GM12878 (cell line): ENCODE data around the gene STK33. TPM values are rescaled to one million over a fixed set of nuclear protein-coding genes. Genes with fewer than 3 reads are reported as not detected.

Experiments used
- ATAC-seq: fragments of 200-7000 bp; cut with Tn5 transposase; 3 replicates; pipeline ENCODE4 v1.9.1; 2020; ENCODE audit warnings: mild to moderate bottlenecking, moderate library complexity
- BruUV-seq: library from RNA; stranded (reverse); fragments of 400-500 nt; replicated peaks from 2 replicates; lab custom pipeline; 2021; lab: Mats Ljungman, UMichigan
- CTCF ChIA-PET: fragments of 300-600 bp; sonication (Branson Sonifier 250); formaldehyde crosslinking; extraction: SDS; loops from one replicate; lab custom pipeline; 2021; ENCODE audit warnings: inconsistent platforms; lab: Yijun Ruan, JAX
- POLR2A ChIA-PET: fragments of 350-600 bp; formaldehyde crosslinking; extraction: SDS; loops from one replicate; lab custom pipeline; 2021; ENCODE audit warnings: inconsistent platforms; lab: Charles Lee
- RAD21 ChIA-PET: fragments of 300-600 bp; sonication (Branson Sonifier 250); formaldehyde crosslinking; loops from one replicate; lab custom pipeline; 2023; ENCODE audit warnings: antibody characterized with exemption; ENCODE audit not compliant: unreplicated experiment; lab: Charles Lee
- SMC1A ChIA-PET: fragments of 300-600 bp; sonication (Branson Sonifier 250); formaldehyde crosslinking; loops from one replicate; lab custom pipeline; 2023; ENCODE audit not compliant: unreplicated experiment, uncharacterized antibody; lab: Charles Lee
- DNase-seq: peaks from one replicate; pipeline ENCODE4 v3.0.0-alpha.2; 2011; ENCODE audit warnings: low read depth, low spot score
- FAIRE-seq: peaks from 3 replicates; lab custom pipeline; 2011; peaks lifted over from hg19 to GRCh38; lab: Jason Lieb, UNC
- H2AFZ ChIP-seq: 2 replicates; pipeline ENCODE4 v1.6.0; 2011; ENCODE audit warnings: low read depth, low read length, control low read depth; ENCODE audit not compliant: control insufficient read depth
- H3K27ac ChIP-seq: 2 replicates; pipeline ENCODE4 v1.5.1; 2011; ENCODE audit warnings: control low read depth; ENCODE audit not compliant: control insufficient read depth, insufficient read depth
- H3K27me3 ChIP-seq, 2 experiments: replicated peaks in 1 of 2; 2 replicates each; pipeline versions ENCODE4 v1.6.0 to v1.6.1; 2011; ENCODE audit warnings: low read length in 1 of 2; ENCODE audit not compliant: control insufficient read depth in 2 of 2, insufficient read depth in 2 of 2
- H3K36me3 ChIP-seq, 2 experiments: 2 replicates each; pipeline ENCODE4 v1.5.1; 2011; ENCODE audit warnings: low read length in 1 of 2; ENCODE audit not compliant: control insufficient read depth in 2 of 2, insufficient read depth in 2 of 2
- H3K4me1 ChIP-seq: 2 replicates; pipeline ENCODE4 v1.6.1; 2011; ENCODE audit warnings: mild to moderate bottlenecking, low read length, moderate library complexity, mixed read lengths; ENCODE audit not compliant: control insufficient read depth, insufficient read depth
- H3K4me2 ChIP-seq: 2 replicates; pipeline ENCODE4 v1.6.0; 2011; ENCODE audit warnings: control low read depth; ENCODE audit not compliant: control insufficient read depth, insufficient read depth
- H3K4me3 ChIP-seq: fragments of 200-600 bp; sonication (generic); 2 replicates; pipeline ENCODE4 v1.5.1; 2016
- H3K79me2 ChIP-seq: 2 replicates; pipeline ENCODE4 v1.6.0; 2011; ENCODE audit warnings: low read length; ENCODE audit not compliant: control insufficient read depth, insufficient read depth
- H3K9ac ChIP-seq: 2 replicates; pipeline ENCODE4 v1.8.0; 2011; ENCODE audit warnings: low read length, control low read depth, mixed read lengths; ENCODE audit not compliant: control insufficient read depth, insufficient read depth
- H3K9me3 ChIP-seq: replicated peaks from 3 replicates; pipeline ENCODE4 v1.5.1; 2011; ENCODE audit warnings: mild to moderate bottlenecking, low read length; ENCODE audit not compliant: control insufficient read depth, insufficient read depth
- H4K20me1 ChIP-seq: 2 replicates; pipeline ENCODE4 v1.6.0; 2011; ENCODE audit not compliant: control insufficient read depth, insufficient read depth
- BHLHE40 ChIP-seq, 2 experiments: fragments of 450-650 bp in 1 of 2; IDR thresholded peaks; 2 replicates each; pipeline ENCODE4 v1.6.1; 2011 to 2017; ENCODE audit warnings: low read depth in 2 of 2, borderline replicate concordance in 1 of 2, improper control_type of control experiment in 1 of 2, low read length in 1 of 2, mild to moderate bottlenecking in 1 of 2
- EED ChIP-seq: sonication (generic); IDR thresholded peaks from 2 replicates; pipeline ENCODE4 v1.6.1; 2016; ENCODE audit warnings: antibody characterized with exemption, low read depth
- EP300 ChIP-seq, 2 experiments: fragments of 150-350 bp in 1 of 2; IDR thresholded peaks; 2 replicates each; pipeline ENCODE4 v1.6.1; 2011 to 2012; ENCODE audit warnings: low read depth in 2 of 2, low read length in 2 of 2, borderline replicate concordance in 1 of 2, improper control_type of control experiment in 1 of 2, inconsistent platforms in 1 of 2; ENCODE audit not compliant: control insufficient read depth in 1 of 2
- FOXM1 ChIP-seq: IDR thresholded peaks from 2 replicates; pipeline ENCODE4 v1.6.1; 2012; ENCODE audit warnings: low read depth, mild to moderate bottlenecking, inconsistent platforms, low read length, moderate library complexity
- GATAD2B ChIP-seq: fragments of 450-650 bp; conservative IDR thresholded peaks from 2 replicates; pipeline ENCODE4 v1.6.1; 2017; ENCODE audit warnings: low read depth, mild to moderate bottlenecking, moderate library complexity
- HDGF ChIP-seq: fragments of 450-650 bp; IDR thresholded peaks from 2 replicates; pipeline ENCODE4 v1.6.1; 2016; ENCODE audit warnings: antibody characterized with exemption
- JUND ChIP-seq: IDR thresholded peaks from 2 replicates; pipeline ENCODE4 v1.6.1; 2012; ENCODE audit warnings: low read depth, mild to moderate bottlenecking, low read length, improper control_type of control experiment, moderate library complexity
- MAX ChIP-seq: IDR thresholded peaks from 2 replicates; pipeline ENCODE4 v1.6.1; 2012; ENCODE audit warnings: low read depth, low read length, improper control_type of control experiment
- MTA2 ChIP-seq: fragments of 450-650 bp; IDR thresholded peaks from 2 replicates; pipeline ENCODE4 v1.6.1; 2016; ENCODE audit warnings: low read depth, mild to moderate bottlenecking, moderate library complexity
- NKRF ChIP-seq: fragments of 450-650 bp; conservative IDR thresholded peaks from 2 replicates; pipeline ENCODE4 v1.6.1; 2017; ENCODE audit warnings: mild to moderate bottlenecking, moderate library complexity
- RUNX3 ChIP-seq: IDR thresholded peaks from 2 replicates; pipeline ENCODE4 v1.6.1; 2012; ENCODE audit warnings: low read length, inconsistent platforms
- SMAD1 ChIP-seq: fragments of 450-650 bp; IDR thresholded peaks from 2 replicates; pipeline ENCODE4 v1.6.1; 2018; ENCODE audit warnings: mild to moderate bottlenecking, low read depth; ENCODE audit not compliant: partially characterized antibody
- SP1 ChIP-seq: IDR thresholded peaks from one replicate; pipeline ENCODE4 v1.6.1; 2011; ENCODE audit warnings: low read depth, low read length
- WRNIP1 ChIP-seq: IDR thresholded peaks from 2 replicates; pipeline ENCODE4 v1.6.1; 2011; ENCODE audit warnings: low read depth, low read length, improper control_type of control experiment, borderline replicate concordance
- ZNF217 ChIP-seq: fragments of 450-650 bp; IDR thresholded peaks from 2 replicates; pipeline ENCODE4 v1.6.1; 2017; ENCODE audit warnings: antibody characterized with exemption, mild to moderate bottlenecking
- WGBS: methylation state at CpG from one replicate; pipeline ENCODE4 v1.1.6; 2016; ENCODE audit warnings: low lambda C conversion rate; ENCODE audit not compliant: insufficient replicate concordance, insufficient coverage; ENCODE audit errors: missing lambda C conversion rate; 5-methylcytosine and 5-hydroxymethylcytosine counted together
- in situ Hi-C: fragments of 300-500 bp; cut with MboI; formaldehyde crosslinking; loops from 9 replicates; pipeline ENCODE4 v1.14.3; 2018; ENCODE audit warnings: mixed read lengths
- intact Hi-C: fragments of 100-400 bp; cut with micrococcal nuclease; formaldehyde crosslinking; loops from one replicate; pipeline ENCODE4 v1.14.2; 2022; ENCODE audit not compliant: unreplicated experiment
- polyA plus RNA-seq, 11 experiments: library from polyadenylated mRNA; depleted of rRNA in 4 of 11; unstranded in 6 of 11; stranded (reverse) in 5 of 11; fragments of >200 nt; fragmentation: Nextera tagmentation in 4 of 11; fragmentation: Illumina TruSeq in 1 of 11; extraction: Ambion mirVana in 4 of 11; extraction: Trizol in 1 of 11; gene quantifications; 1 replicate in 1 of 11; 2 replicates in 10 of 11; pipeline versions ENCODE4 v1.2.1 to v1.2.3, GENCODE V29; 2011 to 2016; ENCODE audit warnings: inconsistent platforms in 2 of 11, missing spikeins in 2 of 11, low read depth in 1 of 11
- total RNA-seq, 4 experiments: library from RNA; depleted of rRNA in 3 of 4; stranded (reverse); fragments of >200 nt in 3 of 4; fragmentation: Illumina TruSeq in 1 of 4; extraction: Trizol in 1 of 4; gene quantifications; 2 replicates each; pipeline versions ENCODE4 v1.2.1 to v1.2.3, GENCODE V29; 2013 to 2021

Gene STK33
- total and polyA plus RNA-seq, 10 of the 15 experiments (the other 5 are each of a cell fraction or from before 2014, with no cell fraction given) = 5.2 to 27.3 (median 18.3) TPM

- DNase-seq (no peak), ATAC-seq (no peak), FAIRE-seq (no peak)
- no peak overlapping the region for H3K4me3 ChIP-seq
- no peak overlapping the region for H3K9ac ChIP-seq
- H3K79me2 ChIP-seq = no peaks in the 10 kb centered on the region; the same call in 1 of the 2 replicates
- TF ChIP-seq EP300 (IDR thresholded peaks at IDR 0.05; ENCODE audit: borderline replicate concordance in 1 of 2, control insufficient read depth in 1 of 2, low read depth in 2 of 2, low read length in 2 of 2) (no peak), SMAD1 (no peak), ZNF217 (no peak)
- H3K27ac ChIP-seq = no peak overlapping the region
- ChIA-PET POLR2A (interaction anchor here (0.6 kb wide), 1 partner anchor 145 kb away, joined by 3 read pairs; no protein-coding TSS in a partner anchor), RAD21 (interaction anchor here (1.0 to 1.6 kb wide), 3 partner anchors 11 to 278 kb away, joined by 3 to 4 read pairs (median 4); partner anchors contain the start of gene LMO1), CTCF (interaction anchor here (1.1 to 2.2 kb wide), 2 partner anchors 10 to 26 kb away, joined by 5 to 8 read pairs; no protein-coding TSS in a partner anchor), SMC1A (interaction anchor here (0.7 to 4.8 kb wide), 5 partner anchors 11 to 339 kb away, joined by 3 to 25 read pairs (median 3); no protein-coding TSS in a partner anchor)
- no peaks in the 10 kb centered on the region for H4K20me1 ChIP-seq
- 5% methylated on average over 1 of the region's 1 CpG for WGBS
- H2AFZ ChIP-seq = no peak overlapping the region
- no peaks in the 10 kb centered on the region for H3K36me3 ChIP-seq
- in situ Hi-C loops (no loop called here), intact Hi-C loops (no loop called here)
- no TSS peak for BruUV-seq
- H3K9me3 ChIP-seq = no peaks in the 10 kb centered on the region
- no peaks in the 10 kb centered on the region for H3K27me3 ChIP-seq
- no peak overlapping the region for H3K4me2 ChIP-seq
- no peaks in the 10 kb centered on the region for H3K4me1 ChIP-seq
Observed at GRCh38 chr11:8541448-8541847, 52.6 kb downstream of the STK33 start.

GRCh38 chr11:8533332-8533731 is 60.7 kb downstream of the STK33 start:
- WGBS = 1% methylated on average over 4 of the region's 4 CpGs
- ATAC-seq = peak; percentile 94
- SMC1A ChIA-PET = interaction anchor here (0.6 to 1.9 kb wide), 3 partner anchors 29 to 928 kb away, joined by 3 to 15 read pairs (median 4); no protein-coding TSS in a partner anchor
- Histone ChIP-seq H3K4me3 (peak overlapping the region; percentile 2; the same call in 1 of the 2 replicates), H4K20me1 (no peaks in the 10 kb centered on the region), H3K36me3 (no peaks in the 10 kb centered on the region), H3K79me2 (no peaks in the 10 kb centered on the region; the same call in none of the 2 replicates), H3K9me3 (no peaks in the 10 kb centered on the region), H3K27me3 (no peaks in the 10 kb centered on the region), H3K9ac (peak overlapping the region; percentile 40; the same call in 1 of the 2 replicates), H3K27ac (peak overlapping the region; percentile 89), H3K4me2 (peak overlapping the region; percentile 83), H2AFZ (peak overlapping the region; percentile 79), H3K4me1 (peaks cover 20% of the 10 kb centered on the region)
- no TSS peak for BruUV-seq
- POLR2A ChIA-PET = no interaction called here
- peak; percentile 47 for FAIRE-seq
- CTCF ChIA-PET = interaction anchor here (0.7 to 1.0 kb wide), 2 partner anchors 29 to 34 kb away, joined by 3 to 18 read pairs; no protein-coding TSS in a partner anchor
- RAD21 ChIA-PET = interaction anchor here (1.2 to 3.9 kb wide), 2 partner anchors 31 to 34 kb away, joined by 6 to 47 read pairs; no protein-coding TSS in a partner anchor
- DNase-seq = peak; percentile 86
- in situ Hi-C loops (no loop called here), intact Hi-C loops (loop anchor here (1.0 to 10.0 kb wide), 3 partner anchors 33 to 151 kb away; partner anchors contain the start of genes RPL27A and TRIM66)
- no peak for TF ChIP-seq MAX
- no peak for TF ChIP-seq HDGF
- TF ChIP-seq FOXM1 = 0 out of 2 replicates have a peak, but pooled peaks have one; percentile 43
- TF ChIP-seq BHLHE40 (IDR thresholded peaks at IDR 0.05; ENCODE audit: borderline replicate concordance in 1 of 2, low read depth in 2 of 2, low read length in 1 of 2) = peak; percentile 41 to 52; a peak in 2 of 4 replicates
- peak; percentile 72; the same call in 1 of the 2 replicates for TF ChIP-seq MTA2
- no peak for TF ChIP-seq NKRF
- peak; percentile 52; the same call in 1 of the 2 replicates for TF ChIP-seq EED
- TF ChIP-seq RUNX3 = peak; percentile 70
- TF ChIP-seq WRNIP1 = no peak
- no peak; the same call in 1 of the 2 replicates for TF ChIP-seq GATAD2B
- no peak for TF ChIP-seq SP1
- TF ChIP-seq JUND = no peak
